Stimulated activated naive CD4-positive, alpha-beta T cell treated with Interleukin-2 at 50 U/mL for 16 hours (primary cell): ENCODE measurements around the gene CDH13.
"Not testable (repeated sequence)": the region's sequence is repeated elsewhere in the genome, so short reads cannot be mapped to it uniquely, and the experiment has no call there.

ENCODE experiments used
- DNase-seq: peaks from one replicate; lab custom pipeline; 2025; lab: John Stamatoyannopoulos, UW

CDH13 gene

DNA sequence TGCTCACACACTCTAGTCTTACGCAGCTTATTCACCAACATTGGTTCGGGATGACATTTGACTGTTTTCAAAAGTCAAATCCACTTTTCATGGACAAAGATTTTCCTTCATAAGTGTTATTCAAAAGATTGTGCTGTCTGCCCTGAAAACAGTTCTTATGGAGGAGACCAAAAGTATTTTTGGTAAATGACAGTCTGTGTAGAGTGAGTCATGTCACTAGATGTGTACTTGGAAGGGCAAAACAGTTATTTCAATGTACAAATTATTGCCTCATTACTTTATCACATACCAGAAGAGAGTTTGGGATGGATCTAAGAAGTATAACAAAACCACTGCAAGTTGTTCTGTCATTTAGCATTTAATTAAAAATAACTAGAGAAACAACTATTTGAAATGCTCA, 265.6 kb downstream of the CDH13 start:
- DNase-seq, result no peak

DNA sequence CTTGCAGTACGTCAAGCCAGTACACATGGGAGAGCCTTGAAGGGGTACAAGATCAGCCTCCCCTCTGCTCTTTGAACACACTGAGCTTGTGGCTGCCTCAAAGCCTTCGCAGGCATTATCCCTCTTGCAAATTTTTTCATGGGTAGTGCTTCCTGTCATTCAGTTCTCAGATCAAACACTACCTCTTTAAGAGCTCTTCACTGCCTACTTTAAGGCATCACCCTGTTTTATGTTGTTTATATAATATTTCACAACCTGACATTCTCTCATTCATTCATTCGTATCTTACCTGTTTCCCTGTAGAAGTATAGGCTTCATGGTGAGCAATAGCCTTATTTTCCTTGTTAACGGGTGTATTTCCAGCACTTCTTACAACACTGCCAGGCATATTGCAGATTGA, 269.1 kb downstream of the CDH13 start:
- no peak for DNase-seq

DNA sequence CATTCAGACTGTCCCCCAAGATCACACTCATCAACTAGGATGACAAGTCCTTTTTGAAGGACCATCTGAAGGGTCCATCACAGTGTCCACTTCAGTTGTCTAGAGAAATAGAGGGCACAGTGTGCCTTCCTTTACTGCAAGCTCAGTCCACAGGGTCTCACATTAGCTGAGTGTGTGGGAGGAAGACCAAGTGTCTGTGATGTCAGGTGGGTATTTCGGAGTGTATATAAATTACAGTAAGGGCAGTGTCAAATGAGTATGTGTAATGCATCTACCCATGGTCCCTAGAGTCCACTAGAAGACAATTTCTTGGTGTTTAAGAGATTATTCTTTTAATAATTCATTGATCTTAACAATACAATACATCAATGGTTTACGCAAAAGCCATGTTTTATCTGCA, 272.2 kb downstream of the CDH13 start:
- DNase-seq, result no peak

DNA sequence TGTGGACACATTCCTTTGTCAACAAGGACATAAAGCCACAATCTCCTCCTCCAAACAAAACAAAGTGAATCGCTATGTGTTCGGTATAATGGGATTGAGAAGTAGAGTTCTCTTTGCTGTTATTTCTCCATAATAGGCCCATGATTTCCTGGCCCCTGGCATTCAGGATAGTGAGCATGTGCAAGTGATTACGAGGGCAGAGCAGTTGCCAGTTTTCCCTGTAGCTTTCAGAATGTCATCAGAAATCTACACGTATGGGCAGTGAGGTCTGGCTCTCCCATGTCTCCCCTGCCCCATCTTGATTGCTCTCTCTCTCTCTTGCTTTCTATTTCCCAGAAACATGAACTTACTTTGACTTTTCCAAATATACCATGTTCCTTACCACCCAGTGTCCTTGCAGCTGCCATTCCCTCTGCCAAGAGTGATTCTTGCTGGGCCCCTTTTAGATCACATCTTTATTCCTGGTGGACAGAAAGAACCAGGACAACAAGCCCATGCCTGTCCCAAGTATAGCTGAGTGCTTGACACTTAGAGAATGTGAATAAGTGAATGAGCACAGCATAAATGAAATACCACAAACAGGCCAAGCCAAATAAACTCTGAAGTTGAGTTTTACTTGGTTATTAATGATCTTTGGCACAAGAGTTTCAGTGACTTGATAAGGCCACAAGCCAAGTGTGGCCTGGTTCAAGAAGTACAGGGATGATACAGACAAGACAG, 273.1 kb downstream of the CDH13 start:
- DNase-seq, result no peak

DNA sequence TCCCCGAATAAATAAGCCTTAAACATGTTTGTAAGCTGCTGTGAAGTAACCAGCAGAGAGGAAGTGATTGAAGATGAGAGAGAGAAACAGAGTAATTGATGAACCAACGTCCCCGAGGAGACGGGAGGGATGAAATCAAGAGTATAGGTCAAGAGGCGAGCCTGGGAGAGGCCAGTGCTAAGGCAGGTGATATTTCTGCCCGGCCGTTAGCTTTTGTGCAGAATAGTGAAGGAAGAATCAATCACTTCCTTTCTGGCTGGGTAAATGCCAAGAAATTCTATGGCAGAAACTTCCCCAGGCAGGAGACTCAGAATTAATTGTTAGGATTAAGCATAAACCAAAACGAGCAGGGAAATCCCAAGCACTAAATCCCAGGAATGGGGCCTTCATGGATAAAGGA, 273.8 kb downstream of the CDH13 start:
- DNase-seq, result no peak

DNA sequence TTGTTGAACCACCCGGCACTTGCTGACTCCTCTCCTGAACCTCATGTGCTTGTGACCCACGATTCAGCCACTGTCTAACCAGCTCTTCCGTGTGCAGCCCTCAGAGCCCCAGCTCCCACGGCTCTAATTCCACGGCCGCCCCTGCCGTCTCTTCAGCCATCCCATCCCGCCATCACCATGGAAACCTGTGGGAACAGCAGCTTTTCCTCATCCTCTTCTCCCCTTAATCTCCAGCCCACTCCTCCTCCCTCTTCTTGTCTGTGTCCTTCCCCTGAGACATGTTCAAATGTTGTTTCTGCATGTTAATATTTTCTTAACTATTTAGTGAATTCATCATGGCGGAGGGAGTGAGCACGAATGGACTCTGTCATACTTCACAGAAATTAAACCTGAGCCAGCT, 285.2 kb downstream of the CDH13 start:
- no peak for DNase-seq

DNA sequence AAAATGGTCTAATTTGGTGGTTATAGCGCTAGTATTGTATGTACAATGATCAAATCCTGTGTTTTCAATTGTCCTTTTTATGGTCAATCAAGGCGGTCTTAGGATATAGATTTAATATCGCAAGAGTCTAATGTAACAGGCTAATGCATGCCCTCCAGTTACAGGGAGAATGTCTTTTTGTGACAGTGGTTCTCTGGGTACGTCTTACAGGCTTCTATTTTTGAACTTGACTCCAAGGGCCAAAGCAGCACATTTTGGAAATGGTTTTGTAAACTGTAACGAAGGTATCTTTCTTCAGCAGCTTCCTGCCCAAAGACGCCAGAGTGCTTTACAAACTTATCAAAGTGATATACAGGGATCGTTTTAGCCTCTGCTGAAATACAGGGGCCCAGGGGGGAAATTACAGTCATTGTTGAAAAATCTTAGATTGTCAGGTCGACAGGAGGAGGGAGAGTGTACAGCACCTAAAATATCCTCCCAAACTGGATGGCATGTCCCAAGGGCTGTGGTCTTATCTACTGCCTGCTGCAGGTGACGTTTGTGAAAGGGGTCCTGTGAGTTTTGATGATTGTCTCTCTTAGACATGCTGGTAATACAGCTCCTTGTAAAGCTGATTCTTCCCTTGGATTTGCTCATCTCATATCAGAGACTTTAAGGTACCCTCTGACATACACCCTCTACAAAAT, 288.5 kb downstream of the CDH13 start:
- DNase-seq, result no peak

DNA sequence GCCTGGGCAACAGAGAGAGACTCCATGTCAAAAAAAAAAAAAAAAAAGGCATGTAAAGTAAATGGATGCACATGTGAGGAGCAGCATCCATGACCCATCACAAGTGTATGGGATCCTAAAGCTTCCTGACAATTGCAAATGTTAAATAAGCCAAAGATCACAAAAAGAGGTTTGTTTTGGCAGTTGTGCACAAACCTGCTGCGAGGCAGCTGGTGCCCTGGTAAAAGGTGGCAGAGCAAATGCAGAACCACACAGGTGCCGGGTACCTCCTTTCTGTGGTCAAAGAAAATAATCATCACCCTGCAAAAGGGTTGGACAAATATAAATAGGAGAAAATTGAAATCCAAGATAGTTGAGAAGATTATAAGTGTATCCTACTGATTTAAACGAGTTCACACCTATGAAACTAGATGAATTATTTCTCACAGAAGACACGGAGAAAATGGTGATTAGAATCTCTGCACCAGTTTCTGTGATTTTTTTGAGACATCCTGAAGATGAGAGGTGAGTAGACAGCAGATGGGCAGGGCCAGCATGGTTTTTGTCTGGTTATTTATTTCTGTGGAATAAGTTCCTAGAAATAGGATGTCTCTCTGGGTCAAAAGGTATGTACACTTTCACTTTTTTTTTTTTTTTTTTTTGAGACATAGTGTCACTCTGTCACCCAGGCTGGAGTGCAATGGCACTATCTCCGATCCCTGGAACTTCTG, 291.3 kb downstream of the CDH13 start:
- DNase-seq, result no peak

DNA sequence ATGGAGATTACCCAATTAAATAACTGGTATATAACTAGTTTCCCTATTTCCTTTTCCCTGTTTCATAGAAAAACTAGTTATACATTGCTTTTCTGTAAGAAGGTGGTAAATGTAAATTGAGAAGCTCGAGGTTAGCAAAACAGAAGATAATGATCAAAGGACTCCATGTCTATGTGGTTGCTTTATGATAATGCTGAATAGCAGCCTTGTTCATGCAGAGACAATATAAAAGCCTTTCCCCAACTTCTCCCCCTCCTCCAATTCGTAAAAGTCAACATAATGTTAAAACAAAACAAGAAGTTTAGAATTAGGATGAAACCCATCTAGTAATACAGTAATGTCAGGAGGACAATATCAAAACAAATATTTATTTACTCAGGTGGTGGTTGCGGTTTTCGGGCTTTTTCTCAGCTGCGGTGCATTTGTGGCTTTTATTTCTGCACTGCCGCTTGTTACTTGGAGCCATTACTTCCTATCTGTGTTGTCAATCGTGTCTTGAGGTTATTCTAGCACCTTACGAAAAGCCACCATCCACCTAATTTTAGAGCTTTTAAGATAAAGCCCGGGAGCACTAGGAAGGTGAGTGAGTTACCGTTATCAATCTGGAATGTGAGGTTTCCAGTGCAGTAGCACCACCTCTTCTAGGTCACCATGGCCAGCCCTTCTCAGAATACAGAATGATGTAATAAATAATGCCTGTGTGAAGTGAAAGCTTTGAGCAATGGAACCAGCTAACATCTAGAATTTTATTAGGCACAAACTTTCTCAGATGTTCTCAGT, 297.5 kb downstream of the CDH13 start:
- DNase-seq, result no peak

DNA sequence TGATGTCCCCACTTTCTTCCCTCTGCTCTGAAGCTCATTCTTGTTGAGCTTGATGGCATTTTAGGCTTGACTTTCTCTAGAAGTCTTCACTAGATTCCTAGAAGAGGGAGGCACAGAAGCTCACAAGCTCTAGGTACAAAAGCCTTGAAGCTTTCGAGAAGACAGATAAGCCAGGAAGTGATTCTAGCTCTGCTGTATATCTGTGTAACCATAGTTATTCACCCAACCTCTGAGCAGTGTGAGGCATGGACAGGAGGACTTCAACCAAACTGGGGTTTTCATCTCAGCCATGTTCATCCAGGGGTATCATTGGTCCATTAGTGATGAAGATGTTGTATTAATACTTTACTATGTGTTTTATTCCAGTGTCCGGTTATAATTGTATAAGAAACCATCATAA, 299.7 kb downstream of the CDH13 start:
- DNase-seq, result no peak

DNA sequence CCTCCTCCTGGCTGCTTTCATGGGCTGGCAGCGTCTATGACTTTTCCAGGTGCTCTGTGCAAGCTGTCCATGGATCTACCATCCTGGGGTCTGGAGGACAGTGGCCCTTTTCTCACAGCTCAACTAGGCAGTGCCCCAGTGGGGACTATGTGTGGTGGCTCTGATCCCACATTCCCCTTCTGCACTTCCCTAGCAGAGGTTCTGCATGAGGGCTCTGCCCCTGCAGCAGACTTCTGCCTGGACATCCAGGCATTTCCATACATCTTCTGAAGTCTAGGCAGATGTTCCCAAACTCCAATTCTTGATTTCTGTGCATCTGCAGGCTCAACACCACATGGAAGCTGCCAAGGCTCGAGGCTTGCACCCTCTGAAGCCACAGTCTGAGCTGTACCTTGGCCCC, 307.2 kb downstream of the CDH13 start:
- not testable (repeated sequence) for DNase-seq

DNA sequence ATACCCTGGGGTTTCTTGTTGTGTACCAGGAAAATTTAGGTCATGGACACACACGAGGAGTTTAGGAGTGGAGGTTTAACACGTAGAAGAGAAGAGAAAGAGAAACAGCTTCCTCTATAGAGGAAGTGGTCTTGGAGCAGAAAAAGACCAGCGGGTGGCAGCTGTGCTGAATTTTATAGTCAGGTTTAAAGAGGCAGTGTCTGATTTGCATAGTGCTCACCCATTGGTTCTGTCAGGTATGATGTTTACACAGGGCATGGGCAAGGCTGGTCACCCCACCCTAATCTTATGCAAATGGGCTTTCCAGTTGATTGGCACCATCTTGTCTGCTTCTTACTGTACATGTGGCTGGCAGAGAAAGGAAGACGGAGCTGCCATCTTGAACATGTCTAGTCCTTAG, 309.0 kb downstream of the CDH13 start:
- DNase-seq, result no peak

DNA sequence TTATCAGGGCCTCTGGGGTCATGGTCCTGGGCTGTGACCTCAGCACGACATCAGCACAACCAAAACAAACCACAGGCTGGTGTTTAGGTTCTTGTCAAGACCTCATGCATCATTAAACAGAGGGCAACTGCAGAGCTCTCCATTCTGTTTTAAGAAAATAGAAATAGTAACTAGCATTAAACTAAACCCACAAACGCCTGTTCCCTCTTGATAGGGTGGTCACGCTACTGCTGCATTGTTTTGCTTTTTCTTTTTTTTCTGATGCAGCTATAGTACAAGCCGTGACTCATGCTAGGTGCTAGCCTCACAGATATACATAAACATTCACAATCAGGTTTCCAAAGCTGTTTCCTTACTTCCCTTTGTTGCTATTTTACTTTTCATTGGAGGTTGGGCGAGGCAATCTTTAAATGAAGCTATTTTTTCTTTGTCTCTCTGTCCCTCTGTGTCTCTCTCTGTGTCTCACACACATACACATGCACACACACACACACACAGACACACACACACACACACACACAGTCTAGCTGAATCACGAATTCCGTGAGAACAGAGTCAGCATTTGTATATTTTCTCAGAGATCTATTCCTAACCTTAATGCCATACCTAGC, 310.3 kb downstream of the CDH13 start:
- DNase-seq, result no peak

DNA sequence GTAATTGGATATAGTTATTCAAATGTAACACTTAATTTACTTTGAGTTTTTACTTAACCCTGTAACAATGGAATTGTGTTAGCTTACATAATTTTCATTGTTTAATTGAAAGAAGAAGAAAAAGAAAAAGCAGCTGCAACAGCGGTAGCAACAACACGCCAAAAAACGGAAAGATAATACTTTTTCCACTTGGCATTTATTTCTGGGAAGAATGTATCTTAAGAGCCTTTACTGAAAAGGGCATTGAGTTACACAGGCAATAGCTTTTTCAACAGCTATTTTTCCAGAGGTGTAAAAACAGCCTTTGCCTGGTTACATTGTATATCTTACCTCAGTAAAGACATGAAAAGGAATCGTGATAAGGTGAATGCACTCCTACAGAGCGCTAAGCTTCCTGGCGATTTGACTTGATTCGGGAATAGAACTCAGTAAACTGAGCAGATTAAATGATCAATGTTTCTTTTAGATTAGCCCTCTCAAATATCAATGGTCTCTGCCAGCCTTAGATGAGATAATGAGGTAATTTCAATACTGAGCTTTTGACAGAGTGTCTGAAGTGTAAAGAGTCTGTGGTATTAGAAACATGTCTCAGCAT, 311.3 kb downstream of the CDH13 start:
- no peak for DNase-seq

DNA sequence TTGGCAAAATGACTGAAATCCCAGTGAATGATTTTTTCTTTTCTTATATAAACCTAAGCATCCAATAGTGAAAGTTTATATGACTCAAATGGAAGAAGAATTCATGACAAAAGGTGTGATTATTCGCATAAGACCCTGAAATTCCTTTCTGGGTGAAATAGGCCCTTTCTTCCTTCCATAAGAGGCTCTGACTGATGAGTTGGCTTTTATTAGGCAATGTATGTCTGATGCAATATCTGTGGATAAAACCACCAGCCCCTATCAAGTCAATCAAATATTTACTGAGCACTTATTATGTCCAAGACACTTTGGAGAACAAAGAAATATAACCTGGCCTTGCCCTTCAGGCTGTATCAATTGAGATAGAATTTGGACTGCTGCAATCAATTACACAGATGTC, 316.6 kb downstream of the CDH13 start:
- DNase-seq, result no peak

DNA sequence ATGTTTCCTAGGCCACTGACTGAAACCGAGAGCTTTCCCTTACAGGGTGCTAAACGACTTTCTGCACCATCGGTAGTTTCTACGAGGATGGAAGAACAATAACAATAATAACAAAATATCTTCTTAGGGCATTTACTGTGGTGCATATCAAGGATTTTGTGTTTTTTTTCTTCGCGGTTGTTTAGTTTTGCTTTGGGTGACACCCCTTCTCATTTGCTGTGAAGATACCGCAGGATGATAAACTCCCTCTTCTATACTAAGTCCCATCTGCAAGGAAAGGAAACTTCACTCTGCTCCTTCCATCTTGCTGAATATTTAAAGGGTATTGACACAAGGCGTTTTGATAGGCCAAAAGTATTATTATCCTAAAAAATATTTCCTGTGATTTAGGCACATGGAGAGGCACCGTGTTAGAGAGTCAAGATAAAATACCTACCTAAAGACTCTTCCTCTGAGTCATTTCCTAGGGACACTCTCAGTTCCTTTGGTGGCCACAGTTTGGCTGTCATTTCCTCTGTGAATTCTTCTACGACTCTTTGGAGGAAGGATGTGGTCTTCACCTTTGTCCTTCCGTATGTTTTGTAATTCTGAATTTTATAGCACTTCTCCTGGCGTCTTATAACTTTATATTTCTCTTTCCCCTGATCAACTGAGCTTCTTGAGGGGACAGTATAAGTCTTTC, 318.8 kb downstream of the CDH13 start:
- DNase-seq, result no peak

DNA sequence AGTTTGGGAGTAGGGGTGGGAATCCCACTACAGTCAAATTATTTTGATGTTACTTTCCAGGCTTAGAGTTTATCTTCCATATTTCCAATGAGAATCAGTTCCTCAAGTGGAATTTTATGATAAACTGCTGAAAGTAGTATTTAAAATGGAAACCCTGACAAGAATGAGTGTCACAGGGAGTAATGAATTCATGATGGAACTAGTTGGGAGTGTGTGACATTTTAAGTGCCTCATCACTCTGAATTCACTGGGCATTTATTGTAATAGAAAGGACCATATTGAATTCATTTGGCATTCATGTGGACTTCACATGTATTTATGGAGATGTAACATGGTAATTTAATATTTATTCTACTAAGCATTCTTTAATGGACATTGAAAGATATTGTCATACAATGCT, 320.9 kb downstream of the CDH13 start:
- no peak for DNase-seq

DNA sequence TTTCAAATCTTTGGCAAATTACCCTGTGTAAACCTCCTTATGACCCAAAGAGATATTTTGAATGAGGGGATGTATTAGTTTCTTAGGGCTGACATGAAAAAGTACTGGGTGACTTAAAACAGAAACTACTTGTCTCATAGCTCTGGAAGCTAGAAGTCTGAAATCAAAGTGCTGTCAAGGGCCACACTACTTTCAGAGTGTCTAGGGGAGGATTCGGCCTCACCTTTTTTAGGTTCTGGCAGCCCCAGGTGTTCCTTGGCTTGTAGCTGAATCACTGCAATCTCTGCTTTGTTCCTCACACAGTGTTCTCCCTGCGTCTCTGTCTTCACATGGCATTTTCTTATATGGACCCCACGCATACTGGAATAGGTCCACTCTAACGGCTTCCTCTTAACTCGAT, 322.2 kb downstream of the CDH13 start:
- DNase-seq, result no peak

DNA sequence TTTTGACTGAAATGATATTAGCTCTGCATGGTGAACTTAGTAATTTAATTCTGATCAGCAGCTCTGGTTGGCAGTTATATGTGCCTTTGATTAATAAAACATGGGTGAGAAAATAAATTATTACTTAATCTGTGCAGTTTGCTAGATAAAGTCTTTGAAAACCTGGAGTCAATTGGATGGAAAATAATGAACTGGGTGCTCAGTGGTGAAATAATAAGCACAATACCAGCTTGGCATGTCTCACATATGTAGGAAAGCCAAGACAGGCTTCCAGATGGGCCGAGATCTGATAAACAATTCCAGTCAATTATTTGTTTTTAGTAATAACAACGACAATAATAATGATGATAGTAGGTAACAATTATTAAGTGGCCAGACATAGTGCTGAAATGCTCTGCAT, 326.7 kb downstream of the CDH13 start:
- no peak for DNase-seq

DNA sequence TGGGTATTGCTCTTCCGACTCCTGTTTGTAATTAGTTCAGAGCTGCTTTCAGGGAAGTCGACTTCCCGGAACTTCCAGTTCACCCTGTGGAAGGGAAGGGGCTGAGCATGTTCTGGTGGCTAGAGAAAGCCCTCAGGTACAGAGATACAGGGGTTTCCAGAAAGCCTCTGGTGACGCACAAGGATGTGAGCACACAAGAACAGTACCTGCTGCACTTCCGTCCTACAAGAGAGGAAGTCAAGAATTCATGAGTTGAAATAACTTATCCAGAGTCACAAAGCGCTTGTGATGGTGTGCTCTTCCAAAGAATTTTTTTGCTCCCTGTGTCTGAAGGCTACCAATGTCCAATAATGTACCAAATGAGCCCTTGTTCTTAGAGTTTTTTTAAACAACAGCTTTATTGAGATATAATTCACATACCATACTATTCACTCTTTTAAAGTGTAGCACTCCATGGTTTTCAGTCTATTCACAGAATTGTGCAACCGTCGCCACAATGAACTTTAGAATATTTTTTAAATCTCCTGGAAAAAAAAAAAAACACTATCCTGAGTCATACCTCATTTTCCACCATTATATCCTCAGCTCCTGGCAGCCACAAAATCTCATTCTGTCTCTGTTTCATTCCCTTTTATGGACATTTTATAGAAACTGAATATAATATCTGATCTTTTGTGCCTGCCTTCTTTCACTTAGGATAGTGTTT, 327.6 kb downstream of the CDH13 start:
- no peak for DNase-seq
